GM12872 (cell line): Measurements from ENCODE around the gene GUCY2C.
A peak's percentile ranks its signal among the peaks of the same experiment; 100 is the strongest.

ENCODE experiments used
- CTCF ChIP-seq: IDR thresholded peaks from 3 replicates; pipeline ENCODE4 v1.5.1; 2011; ENCODE audit warnings: low read depth, mild to moderate bottlenecking, low read length, moderate library complexity; ENCODE audit not compliant: insufficient read depth

The GUCY2C gene

GRCh38 chr12:14681625-14682024, 14.8 kb downstream of the GUCY2C start:
- no peak for TF ChIP-seq CTCF

- TF ChIP-seq CTCF = no peak
Measured at GRCh38 chr12:14681190-14681589, 15.2 kb downstream of the GUCY2C start.

- TF ChIP-seq CTCF = no peak
Measured at GRCh38 chr12:14678547-14679150, 17.8 kb downstream of the GUCY2C start.

- no peak for TF ChIP-seq CTCF
Measured at GRCh38 chr12:14668591-14668990, 27.8 kb downstream of the GUCY2C start.

- no peak for TF ChIP-seq CTCF
Measured at GRCh38 chr12:14665354-14666348, 30.7 kb downstream of the GUCY2C start.

GRCh38 chr12:14664434-14665023, 31.9 kb downstream of the GUCY2C start:
- peak; percentile 63 for TF ChIP-seq CTCF

- no peak for TF ChIP-seq CTCF
Measured at GRCh38 chr12:14663002-14663401, 33.4 kb downstream of the GUCY2C start.
